Pancreas (tissue), 10 donors: ENCODE results near the gene MT1G. TPM values are rescaled to one million over a fixed set of nuclear protein-coding genes. Genes with fewer than 3 reads are reported as not detected.

Experiments
- ATAC-seq, 4 donors: fragments of 200-7000 bp; cut with Tn5 transposase; one replicate each; pipeline versions ENCODE4 v1.8.0 to v1.9.1; 2020; ENCODE audit warnings: mild to moderate bottlenecking in 4 of 4, moderate library complexity in 4 of 4
- DNase-seq, 6 donors: peaks; one replicate each; pipeline ENCODE4 v3.0.0-alpha.2; 2020
- FAIRE-seq: peaks from 2 replicates; lab custom pipeline; 2012; peaks lifted over from hg19 to GRCh38; lab: Jason Lieb, UNC
- H3K27ac ChIP-seq, 4 donors: fragments of 200-600 bp; sonication (generic); 1 replicate in 3 of 4; 2 replicates in 1 of 4; pipeline versions ENCODE4 v1.5.0 to v1.8.0; 2020
- H3K27me3 ChIP-seq, 4 donors: fragments of 200-600 bp; one replicate each; pipeline ENCODE4 v1.8.0; 2021
- H3K36me3 ChIP-seq, 3 donors: fragments of 200-600 bp; sonication (generic) in 1 of 3; one replicate each; pipeline versions ENCODE4 v1.5.0 to v1.8.0; 2020 to 2021
- H3K4me1 ChIP-seq, 3 donors: fragments of 200-600 bp; one replicate each; pipeline ENCODE4 v1.8.0; 2021
- H3K4me3 ChIP-seq, 4 donors: fragments of 200-600 bp; sonication (generic) in 2 of 4; one replicate each; pipeline versions ENCODE4 v1.5.0 to v1.8.0; 2020 to 2021
- H3K9me3 ChIP-seq, 4 donors: fragments of 200-600 bp; one replicate each; pipeline ENCODE4 v1.8.0; 2021
- WGBS, 2 donors: extraction: QIAGEN DNeasy Blood & Tissue Kit; methylation state at CpG; one replicate each; pipeline ENCODE4 v1.1.7; 2013; 5-methylcytosine and 5-hydroxymethylcytosine counted together
- intact Hi-C, 3 donors: fragments of 100-400 bp; cut with DNase I; formaldehyde crosslinking; loops; one replicate each; pipeline versions ENCODE4 v1.11.1 to v1.14.2; 2022
- polyA plus RNA-seq, 2 donors: library from polyadenylated mRNA; stranded (reverse); fragments of 200-250 nt; gene quantifications; one replicate each; pipeline ENCODE4 v1.2.3, GENCODE V29; 2013
- total RNA-seq, 6 donors: library from RNA; stranded (reverse); fragmentation: NEBNext Ultra II Directional in 4 of 6; extraction: Animal tissue kit (Norgen Biotek cat#: 25700) in 4 of 6; gene quantifications; one replicate each; pipeline versions ENCODE4 v1.2.1 to v1.2.4, GENCODE V29; 2021 to 2023
- TF ChIP-seq, protein P1 (sequence below), 4 donors: fragments of 200-600 bp; sonication (generic) in 3 of 4; IDR thresholded peaks; one replicate each; pipeline versions ENCODE4 v1.5.0 to v1.8.0; 2021; ENCODE audit warnings: antibody characterized with exemption in 4 of 4
- donor health status: healthy with polysubstance abuse.
- donor health status: DM: no; HTN: no; CAD: no; lungs with moderate emphysema.
- donor health status: DM: no; HTN: no; CAD: no.
- donor health status: control.
- donor health status: control.
- donor health status: Bipolar disorder and iron deficiency.
- donor health status: DM: yes; HTN: yes; CAD: no.
- donor health status: DM: no; HTN: no; CAD: no.
- donor health status: DM: no; HTN: no; CAD: no.
- donor health status: DM: yes; HTN: yes; CAD: no.

MT1G gene
- total and polyA plus RNA-seq, 8 donors = 76.9 to 766 (median 195) TPM

DNA sequence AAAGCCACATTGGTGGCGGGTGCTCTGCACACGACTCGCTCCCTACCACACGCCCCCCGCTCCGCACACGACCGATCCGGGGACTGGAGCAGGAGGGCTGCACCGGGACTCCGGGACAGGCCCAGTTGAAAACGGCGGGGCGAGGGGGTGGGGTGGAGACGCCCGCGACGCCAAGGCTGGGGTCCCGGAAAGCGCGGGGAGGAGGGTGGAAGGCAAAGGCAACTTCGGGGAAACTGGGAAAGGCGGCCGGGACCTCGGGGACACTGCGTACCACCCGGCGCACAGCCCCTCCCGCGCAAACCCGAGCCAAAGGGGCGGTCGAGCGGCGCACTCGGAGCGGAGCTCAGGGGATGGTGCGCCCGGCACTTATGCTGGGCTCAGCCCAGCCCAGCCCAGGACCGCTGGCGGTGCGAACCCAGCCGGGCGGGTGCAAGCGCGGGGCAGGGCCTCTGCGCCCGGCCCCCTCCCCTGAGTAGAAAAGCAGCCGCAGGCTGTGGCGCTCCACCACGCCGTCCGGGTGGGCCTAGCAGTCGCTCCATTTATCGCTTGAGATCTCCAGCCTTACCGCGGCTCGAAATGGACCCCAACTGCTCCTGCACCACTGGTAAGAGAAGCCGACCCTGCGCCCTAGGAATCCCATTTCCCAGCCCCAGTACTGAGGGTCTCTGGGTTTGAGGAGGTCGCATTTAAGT is 35.6 kb downstream of the MT1G start, which contains the start of gene MT1M:
MT1M (plus strand) TSS at position 504 of the 692 bp plus-strand sequence; CDS start at position 577, 73 bp downstream.
- H3K27me3 ChIP-seq = no peaks in the 10 kb centered on the region
- TF ChIP-seq, protein P1, sequence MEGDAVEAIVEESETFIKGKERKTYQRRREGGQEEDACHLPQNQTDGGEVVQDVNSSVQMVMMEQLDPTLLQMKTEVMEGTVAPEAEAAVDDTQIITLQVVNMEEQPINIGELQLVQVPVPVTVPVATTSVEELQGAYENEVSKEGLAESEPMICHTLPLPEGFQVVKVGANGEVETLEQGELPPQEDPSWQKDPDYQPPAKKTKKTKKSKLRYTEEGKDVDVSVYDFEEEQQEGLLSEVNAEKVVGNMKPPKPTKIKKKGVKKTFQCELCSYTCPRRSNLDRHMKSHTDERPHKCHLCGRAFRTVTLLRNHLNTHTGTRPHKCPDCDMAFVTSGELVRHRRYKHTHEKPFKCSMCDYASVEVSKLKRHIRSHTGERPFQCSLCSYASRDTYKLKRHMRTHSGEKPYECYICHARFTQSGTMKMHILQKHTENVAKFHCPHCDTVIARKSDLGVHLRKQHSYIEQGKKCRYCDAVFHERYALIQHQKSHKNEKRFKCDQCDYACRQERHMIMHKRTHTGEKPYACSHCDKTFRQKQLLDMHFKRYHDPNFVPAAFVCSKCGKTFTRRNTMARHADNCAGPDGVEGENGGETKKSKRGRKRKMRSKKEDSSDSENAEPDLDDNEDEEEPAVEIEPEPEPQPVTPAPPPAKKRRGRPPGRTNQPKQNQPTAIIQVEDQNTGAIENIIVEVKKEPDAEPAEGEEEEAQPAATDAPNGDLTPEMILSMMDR (IDR thresholded peaks at IDR 0.05) = no peak
- FAIRE-seq = no peak
- intact Hi-C loops = no loop called here
- H3K4me1 ChIP-seq = peaks cover 0 to 2% (median 0%) of the 10 kb centered on the region in 3 donors
- DNase-seq = peak in 5 of 6 donors; percentile 72 to 83 (median 73)
- peak within 1 kb of the TSS; percentile 64 to 74 (median 68) for H3K27ac ChIP-seq
- H3K9me3 ChIP-seq = no peaks in the 10 kb centered on the region
- no peaks in the 10 kb centered on the region for H3K36me3 ChIP-seq
- peak within 1 kb of the TSS; percentile 24 to 65 (median 50) for H3K4me3 ChIP-seq
- WGBS, 2 donors = 2% methylated on average over 55 to 61 of the region's 61 CpGs
- ATAC-seq = peak; percentile 79 to 91 (median 88)

DNA sequence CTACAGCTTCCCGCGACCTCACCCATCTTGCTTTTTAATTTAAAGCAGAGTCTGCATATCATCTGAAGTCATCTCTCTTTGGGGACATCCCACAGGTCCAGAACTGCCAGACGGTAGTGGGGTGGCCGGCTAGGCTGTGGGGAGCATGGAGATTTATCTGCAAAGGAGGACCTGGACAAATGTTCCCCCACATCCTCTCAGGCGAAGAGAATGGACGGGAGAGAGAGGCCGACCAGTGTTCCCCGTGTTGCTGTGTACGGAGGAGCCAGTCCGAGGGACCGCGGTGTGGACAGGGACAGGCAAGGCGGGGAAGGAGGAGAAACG is 36.1 kb downstream of the MT1G start:
- Histone ChIP-seq H3K27me3 (no peaks in the 10 kb centered on the region), H3K27ac (peak overlapping the region; percentile 64 to 74 (median 68)), H3K4me3 (peak overlapping the region; percentile 24 to 65 (median 50)), H3K4me1 (peaks cover 0 to 6% (median 4%) of the 10 kb centered on the region in 3 donors), H3K36me3 (no peaks in the 10 kb centered on the region), H3K9me3 (no peaks in the 10 kb centered on the region)
- FAIRE-seq (no peak), ATAC-seq (no peak), DNase-seq (no peak)
- WGBS, 2 donors = 19 to 42% methylated on average over 9 to 14 of the region's 14 CpGs
- TF ChIP-seq, protein P1 (IDR thresholded peaks at IDR 0.05) = no peak
- intact Hi-C loops = no loop called here

DNA sequence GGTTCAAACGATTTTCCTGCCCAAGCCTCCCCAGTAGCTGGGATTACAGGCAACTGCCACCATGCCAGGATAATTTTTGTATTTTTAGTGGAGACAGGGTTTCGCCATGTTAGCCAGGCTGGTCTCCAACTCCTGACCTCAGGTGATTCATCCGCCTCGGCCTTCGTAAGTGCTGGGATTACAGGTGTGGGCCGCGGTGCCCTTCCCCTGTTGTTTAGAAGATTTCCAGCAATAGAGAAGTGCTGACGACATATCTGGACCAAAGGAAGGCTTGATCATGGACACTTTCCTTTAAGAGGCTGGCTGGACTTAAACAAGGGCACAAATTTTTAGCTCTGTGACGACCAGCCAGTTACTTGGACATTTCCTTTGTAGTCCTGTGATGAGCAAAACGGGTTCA is 36.7 kb downstream of the MT1G start:
- ATAC-seq = no peak

DNA sequence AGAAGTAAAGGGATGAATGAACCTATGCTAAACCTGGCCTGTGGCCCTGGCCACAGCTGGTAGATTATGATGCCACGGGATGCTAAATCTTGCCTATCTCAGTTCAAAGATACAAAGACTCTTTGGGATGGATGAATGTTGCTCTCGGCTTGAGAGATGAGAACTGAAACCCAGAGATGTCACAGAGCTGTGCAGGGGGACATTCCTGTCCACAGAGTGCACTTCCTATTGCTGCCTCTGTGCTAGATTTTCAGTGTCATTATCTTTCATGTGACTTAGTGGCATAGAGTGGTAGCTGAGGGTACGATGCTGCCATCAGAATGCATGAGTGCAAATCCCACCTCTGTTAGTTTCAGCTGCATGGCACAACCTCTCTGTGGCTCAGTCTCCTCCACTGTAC is 37.7 kb downstream of the MT1G start:
- peaks cover 0 to 9% (median 9%) of the 10 kb centered on the region in 3 donors for H3K4me1 ChIP-seq
- no peak for FAIRE-seq
- intact Hi-C loops = no loop called here
- H3K9me3 ChIP-seq = no peaks in the 10 kb centered on the region
- no peak overlapping the region for H3K4me3 ChIP-seq
- 65 to 69% methylated on average over 3 of the region's 3 CpGs for WGBS, 2 donors
- no peak overlapping the region for H3K27ac ChIP-seq
- no peaks in the 10 kb centered on the region for H3K36me3 ChIP-seq
- DNase-seq = no peak
- ATAC-seq = no peak
- no peaks in the 10 kb centered on the region for H3K27me3 ChIP-seq
- TF ChIP-seq, protein P1 (IDR thresholded peaks at IDR 0.05) = no peak

More for the DNA sequence above, 36.7 kb downstream of the MT1G start:
- WGBS, 2 donors = 92 to 96% methylated on average over 10 of the region's 10 CpGs
- DNase-seq = no peak
- peak overlapping the region in 1 of 4 donors; percentile 68 for H3K27ac ChIP-seq
- H3K4me3 ChIP-seq = no peak overlapping the region
- TF ChIP-seq, protein P1 (IDR thresholded peaks at IDR 0.05) = no peak
- H3K4me1 ChIP-seq = peaks cover 0 to 9% (median 9%) of the 10 kb centered on the region in 3 donors
- H3K9me3 ChIP-seq = no peaks in the 10 kb centered on the region
- H3K36me3 ChIP-seq = no peaks in the 10 kb centered on the region
- intact Hi-C loops = no loop called here
- H3K27me3 ChIP-seq = no peaks in the 10 kb centered on the region
- FAIRE-seq = no peak

DNA sequence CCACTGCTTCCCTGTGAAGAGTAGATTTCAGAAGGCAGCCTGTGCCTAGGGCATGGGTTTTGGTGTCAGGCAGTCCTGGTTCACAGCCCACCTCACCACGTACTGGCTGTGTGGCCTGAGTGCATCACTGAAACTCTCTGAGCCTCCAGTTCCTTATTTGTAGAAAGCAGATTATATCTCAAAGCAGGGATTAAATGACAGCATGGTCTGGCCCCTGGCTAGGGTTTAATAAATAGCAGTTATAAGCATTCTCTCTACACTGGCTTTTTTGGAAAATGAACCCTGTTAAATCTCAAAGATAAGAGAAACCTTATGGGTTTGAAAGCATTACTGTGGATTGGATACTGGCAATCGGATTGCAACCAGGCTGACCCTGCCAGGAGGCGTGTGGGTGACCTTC is 38.3 kb downstream of the MT1G start:
- H3K4me1 ChIP-seq = peaks cover 0 to 9% (median 9%) of the 10 kb centered on the region in 3 donors
- no peaks in the 10 kb centered on the region for H3K9me3 ChIP-seq
- intact Hi-C loops = no loop called here
- no peak for FAIRE-seq
- no peaks in the 10 kb centered on the region for H3K36me3 ChIP-seq
- WGBS, 2 donors = 55 to 67% methylated on average over 3 of the region's 3 CpGs
- no peaks in the 10 kb centered on the region for H3K27me3 ChIP-seq
- TF ChIP-seq, protein P1 (IDR thresholded peaks at IDR 0.05) = no peak
- no peak for ATAC-seq
- H3K4me3 ChIP-seq = no peak overlapping the region
- H3K27ac ChIP-seq = no peak overlapping the region
- no peak for DNase-seq
